GM20000 (cell line): ENCODE data around the gene ABCA3.

ENCODE experiments used
- DNase-seq: peaks from one replicate; pipeline ENCODE4 v3.0.0; 2012; ENCODE audit warnings: low spot score
- TF ChIP-seq, protein P1 (sequence below): IDR thresholded peaks from 2 replicates; pipeline ENCODE4 v1.5.1; 2012; ENCODE audit warnings: mild to moderate bottlenecking, control low read depth; ENCODE audit errors: extremely low read depth, missing control alignments

Gene ABCA3

GRCh38 chr16:2333772-2334379, 6.7 kb downstream of the ABCA3 start:
- TF ChIP-seq, protein P1, sequence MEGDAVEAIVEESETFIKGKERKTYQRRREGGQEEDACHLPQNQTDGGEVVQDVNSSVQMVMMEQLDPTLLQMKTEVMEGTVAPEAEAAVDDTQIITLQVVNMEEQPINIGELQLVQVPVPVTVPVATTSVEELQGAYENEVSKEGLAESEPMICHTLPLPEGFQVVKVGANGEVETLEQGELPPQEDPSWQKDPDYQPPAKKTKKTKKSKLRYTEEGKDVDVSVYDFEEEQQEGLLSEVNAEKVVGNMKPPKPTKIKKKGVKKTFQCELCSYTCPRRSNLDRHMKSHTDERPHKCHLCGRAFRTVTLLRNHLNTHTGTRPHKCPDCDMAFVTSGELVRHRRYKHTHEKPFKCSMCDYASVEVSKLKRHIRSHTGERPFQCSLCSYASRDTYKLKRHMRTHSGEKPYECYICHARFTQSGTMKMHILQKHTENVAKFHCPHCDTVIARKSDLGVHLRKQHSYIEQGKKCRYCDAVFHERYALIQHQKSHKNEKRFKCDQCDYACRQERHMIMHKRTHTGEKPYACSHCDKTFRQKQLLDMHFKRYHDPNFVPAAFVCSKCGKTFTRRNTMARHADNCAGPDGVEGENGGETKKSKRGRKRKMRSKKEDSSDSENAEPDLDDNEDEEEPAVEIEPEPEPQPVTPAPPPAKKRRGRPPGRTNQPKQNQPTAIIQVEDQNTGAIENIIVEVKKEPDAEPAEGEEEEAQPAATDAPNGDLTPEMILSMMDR = no peak
- DNase-seq = no peak

DNA sequence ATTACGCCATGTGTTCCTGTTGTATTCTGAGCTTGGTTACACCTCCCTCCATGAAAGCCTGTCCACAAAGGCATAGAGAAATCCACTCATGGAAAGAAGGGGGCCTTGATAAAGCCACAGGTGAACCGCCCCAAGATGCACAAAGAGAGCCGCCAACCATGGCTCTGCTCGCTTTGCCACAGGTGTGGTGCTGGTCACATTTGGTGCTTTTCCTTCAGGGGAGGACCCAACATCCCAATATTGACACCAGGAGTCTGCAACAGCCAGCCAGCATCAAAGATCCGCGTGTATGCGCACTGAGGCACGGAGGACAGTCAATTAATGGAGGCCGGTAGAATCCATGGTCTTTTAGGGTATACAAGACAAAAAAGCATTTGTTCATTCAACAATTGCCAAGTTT, 7.3 kb downstream of the ABCA3 start:
- no peak for DNase-seq
- TF ChIP-seq, protein P1 = no peak

GRCh38 chr16:2331931-2332267, 8.6 kb downstream of the ABCA3 start:
- no peak for DNase-seq
- TF ChIP-seq, protein P1 = no peak

GRCh38 chr16:2331199-2331930, 9.2 kb downstream of the ABCA3 start:
- TF ChIP-seq, protein P1 = no peak
- no peak for DNase-seq

DNA sequence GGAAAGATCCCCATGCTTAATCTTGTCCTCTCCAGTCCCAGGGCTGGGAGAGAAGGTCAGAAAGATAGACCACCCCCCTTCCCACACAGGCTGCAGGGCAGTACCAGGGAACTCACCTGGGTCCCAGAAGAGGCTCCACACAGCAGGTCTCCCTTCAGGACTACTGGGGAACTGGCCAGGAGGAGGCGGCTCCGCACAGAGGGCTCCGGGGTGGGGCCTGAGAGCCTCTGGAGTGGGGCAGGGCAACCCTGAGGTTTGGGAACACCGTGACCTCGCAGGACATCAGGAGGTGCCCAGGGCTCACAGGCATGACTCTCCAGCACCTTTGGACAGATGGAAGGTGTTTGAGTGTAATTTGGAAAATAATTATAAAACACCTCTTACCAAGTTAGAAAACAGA, 11.0 kb downstream of the ABCA3 start:
- TF ChIP-seq, protein P1 = no peak
- no peak for DNase-seq

DNA sequence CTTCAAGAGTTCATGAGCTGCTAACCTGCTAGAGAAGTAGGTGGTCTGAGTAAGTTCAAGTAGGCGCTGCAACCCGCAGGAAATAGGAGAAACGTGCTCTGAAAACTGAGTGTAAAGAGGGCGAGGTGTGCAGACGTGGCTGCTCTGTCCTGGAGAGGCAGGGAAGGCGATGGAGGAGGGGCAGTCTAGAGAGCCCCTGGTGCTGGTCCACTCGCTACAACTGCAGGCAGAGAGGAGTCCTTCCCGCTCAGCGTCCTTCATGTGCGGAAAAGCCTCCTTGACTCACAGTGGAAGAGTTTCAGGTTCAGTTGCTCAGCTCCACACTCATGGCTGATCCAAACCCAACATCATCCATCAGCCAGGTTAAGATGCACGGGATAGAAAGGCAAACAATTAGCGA, 12.1 kb downstream of the ABCA3 start:
- DNase-seq = no peak
- TF ChIP-seq, protein P1 = no peak

- DNase-seq = no peak
- TF ChIP-seq, protein P1 = no peak
Observed at GRCh38 chr16:2326191-2326590, 14.3 kb downstream of the ABCA3 start.
